HepG2 (cell line): ENCODE measurements around the gene C2CD3. TPM values are rescaled to one million over a fixed set of nuclear protein-coding genes. Genes with fewer than 3 reads are reported as not detected.

Experiments used
- ATAC-seq: fragments of 200-7000 bp; cut with Tn5 transposase; 3 replicates; pipeline ENCODE4 v1.9.1; 2020; ENCODE audit warnings: mild to moderate bottlenecking, moderate library complexity
- BruUV-seq: library from RNA; stranded (reverse); fragments of 400-500 nt; replicated peaks from 2 replicates; lab custom pipeline; 2021; lab: Mats Ljungman, UMichigan
- CTCF ChIA-PET: fragments of 300-600 bp; formaldehyde crosslinking; extraction: SDS; loops from one replicate; lab custom pipeline; 2021; ENCODE audit warnings: low total read pairs, inconsistent platforms, low intra/inter-chr PET ratio; lab: Yijun Ruan, JAX
- POLR2A ChIA-PET: fragments of 350-600 bp; sonication (Branson Sonifier 250); formaldehyde crosslinking; loops from one replicate; lab custom pipeline; 2020; ENCODE audit warnings: antibody characterized with exemption, inconsistent platforms; lab: Yijun Ruan, JAX
- DNase-seq: peaks from one replicate; pipeline ENCODE4 v3.0.0-alpha.2; 2015; ENCODE audit warnings: low spot score
- FAIRE-seq: peaks from 3 replicates; lab custom pipeline; 2011; peaks lifted over from hg19 to GRCh38; lab: Jason Lieb, UNC
- H2AFZ ChIP-seq: one replicate; pipeline ENCODE4 v1.6.1; 2011; ENCODE audit warnings: low read length, inconsistent platforms
- H3K27ac ChIP-seq: fragments of 300-600 bp; 3 replicates; pipeline ENCODE4 v1.8.0; 2011; ENCODE audit warnings: mixed run types, mild to moderate bottlenecking, mixed read lengths, low read length, inconsistent platforms; ENCODE audit not compliant: insufficient read depth; ENCODE audit errors: extremely low read length
- H3K27me3 ChIP-seq, 2 experiments: fragments of 200-600 bp in 1 of 2; 2 replicates in 1 of 2; 3 replicates in 1 of 2; pipeline versions ENCODE4 v1.6.0 to v1.8.0; 2011; ENCODE audit warnings: low read length in 2 of 2, mild to moderate bottlenecking in 2 of 2, moderate library complexity in 2 of 2, inconsistent platforms in 1 of 2; ENCODE audit not compliant: insufficient read depth in 2 of 2, control insufficient read depth in 1 of 2
- H3K36me3 ChIP-seq, 2 experiments: fragments of 200-600 bp in 1 of 2; replicated peaks in 1 of 2; 2 replicates in 1 of 2; 3 replicates in 1 of 2; pipeline versions ENCODE4 v1.5.1 to v1.8.0; 2011; ENCODE audit warnings: low read length in 2 of 2, inconsistent platforms in 1 of 2; ENCODE audit not compliant: insufficient read depth in 2 of 2, control insufficient read depth in 1 of 2
- H3K4me1 ChIP-seq: 2 replicates; pipeline ENCODE4 v1.5.1; 2012; ENCODE audit warnings: low read length, inconsistent platforms; ENCODE audit not compliant: insufficient read depth
- H3K4me2 ChIP-seq: 2 replicates; pipeline ENCODE4 v1.6.0; 2011; ENCODE audit warnings: low read depth, low read length, inconsistent platforms
- H3K4me3 ChIP-seq, 3 experiments: fragments of 200-600 bp in 1 of 3; sonication (generic), shearing (Covaris generic) in 1 of 3; replicated peaks in 1 of 3; 2 replicates each; pipeline ENCODE4 v1.5.1; 2011 to 2016; ENCODE audit warnings: low read length in 3 of 3, inconsistent platforms in 2 of 3, low read depth in 2 of 3, mild to moderate bottlenecking in 2 of 3, control low read depth in 1 of 3, mixed read lengths in 1 of 3; ENCODE audit not compliant: insufficient read depth in 1 of 3
- H3K79me2 ChIP-seq: one replicate; pipeline ENCODE4 v1.6.1; 2011; ENCODE audit warnings: low read length, inconsistent platforms; ENCODE audit not compliant: insufficient read depth
- H3K9ac ChIP-seq: 2 replicates; pipeline ENCODE4 v1.6.0; 2011; ENCODE audit warnings: mild to moderate bottlenecking, low read depth, low read length, inconsistent platforms; ENCODE audit not compliant: insufficient read depth
- H3K9me3 ChIP-seq: 2 replicates; pipeline ENCODE4 v1.5.1; 2012; ENCODE audit warnings: mild to moderate bottlenecking, low read length
- H4K20me1 ChIP-seq: 2 replicates; pipeline ENCODE4 v1.6.0; 2011; ENCODE audit warnings: inconsistent platforms, mild to moderate bottlenecking, low read length, moderate library complexity; ENCODE audit not compliant: insufficient read depth
- MXD3 ChIP-seq: IDR thresholded peaks from 2 replicates; pipeline ENCODE4 v1.6.1; 2016; ENCODE audit warnings: mild to moderate bottlenecking, missing biosample characterization, missing genetic modification reagents
- MXI1 ChIP-seq: IDR thresholded peaks from 3 replicates; pipeline ENCODE4 v1.6.1; 2012; ENCODE audit warnings: low read depth, low read length, inconsistent platforms, borderline replicate concordance
- THAP11 ChIP-seq: IDR thresholded peaks from 2 replicates; pipeline ENCODE4 v1.6.1; 2016; ENCODE audit warnings: missing biosample characterization, missing genetic modification reagents
- ZBTB49 ChIP-seq: sonication (generic); formaldehyde crosslinking; IDR thresholded peaks from 2 replicates; pipeline ENCODE4 v1.4.0; 2020; ENCODE audit warnings: missing genetic modification reagents, borderline replicate concordance
- ZNF850 ChIP-seq: sonication (generic); formaldehyde crosslinking; conservative IDR thresholded peaks from 2 replicates; pipeline ENCODE4 v1.9.0; 2021; ENCODE audit warnings: mild to moderate bottlenecking, missing genetic modification reagents
- WGBS: methylation state at CpG from one replicate; pipeline ENCODE4 v1.1.6; 2017; ENCODE audit warnings: low lambda C conversion rate; 5-methylcytosine and 5-hydroxymethylcytosine counted together
- in situ Hi-C: cut with HindIII; loops from 2 replicates; pipeline ENCODE4 v1.10.0; 2017; ENCODE audit warnings: low pct_unique_long_range_greater_than_20kb; ENCODE audit not compliant: extremely low pct_ligation_motif_present
- intact Hi-C: fragments of 100-400 bp; cut with micrococcal nuclease; formaldehyde crosslinking; loops from one replicate; pipeline ENCODE4 v1.10.0; 2022; ENCODE audit not compliant: unreplicated experiment
- polyA plus RNA-seq, 8 experiments: library from polyadenylated mRNA; depleted of rRNA in 3 of 8; stranded (reverse) in 7 of 8; unstranded in 1 of 8; fragments of >200 nt; fragmentation: Illumina TruSeq in 4 of 8; extraction: Trizol in 4 of 8; gene quantifications; 2 replicates each; pipeline versions ENCODE4 v1.2.1 to v1.2.3, GENCODE V29; 2011 to 2016; ENCODE audit warnings: low read depth in 4 of 8, missing spikeins in 1 of 8, mixed read lengths in 1 of 8; ENCODE audit not compliant: insufficient read depth in 1 of 8
- total RNA-seq, 5 experiments: library from RNA; depleted of rRNA; stranded (reverse); fragments of >200 nt; fragmentation: Illumina TruSeq; extraction: Trizol; gene quantifications; 2 replicates each; pipeline ENCODE4 v1.2.3, GENCODE V29; 2016; ENCODE audit warnings: low read depth in 1 of 5

Gene C2CD3
- total and polyA plus RNA-seq, 2 of the 13 experiments (the other 11 are each of a cell fraction or from before 2014, with no cell fraction given), result 5.5 to 6.4 TPM

GRCh38 chr11:74139151-74139918 lies 31.5 kb downstream of the C2CD3 start:
- TSS peak; percentile 97 for BruUV-seq
- ATAC-seq (no peak; the same call in 2 of the 3 replicates), DNase-seq (no peak), FAIRE-seq (no peak)
- in situ Hi-C loops, result no loop called here
- intact Hi-C loops, result no loop called here
- CTCF ChIA-PET, result no interaction called here
- 95% methylated on average over 6 of the region's 6 CpGs for WGBS
- peaks cover 0 to 9% of the 10 kb centered on the region in 2 experiments; a peak in 2 of 5 replicates for H3K36me3 ChIP-seq
- peaks cover 32% of the 10 kb centered on the region for H3K4me1 ChIP-seq
- no peak overlapping the region; a peak in 1 of 6 replicates for H3K4me3 ChIP-seq
- 0 out of 2 replicates have a peak overlapping the region, but pooled peaks have one; percentile 9 for H3K9ac ChIP-seq
- peak overlapping the region; percentile 3; the same call in 1 of the 2 replicates for H3K4me2 ChIP-seq
- POLR2A ChIA-PET, result interaction anchor here (0.7 to 1.8 kb wide), 2 partner anchors 31 to 186 kb away, joined by 3 to 4 read pairs; partner anchors contain the start of gene C2CD3
- peak overlapping the region; percentile 59 for H3K27ac ChIP-seq
- H2AFZ ChIP-seq, result no peak overlapping the region
- no peaks in the 10 kb centered on the region for H4K20me1 ChIP-seq
- H3K79me2 ChIP-seq, result no peaks in the 10 kb centered on the region
- H3K9me3 ChIP-seq, result no peaks in the 10 kb centered on the region
- no peak for TF ChIP-seq THAP11 (CRISPR knock-in tag)
- TF ChIP-seq ZBTB49 (CRISPR knock-in tag), result no peak
- TF ChIP-seq MXD3 (CRISPR knock-in tag), result no peak
- TF ChIP-seq MXI1, result no peak
- TF ChIP-seq ZNF850 (CRISPR knock-in tag), result no peak
- H3K27me3 ChIP-seq, result no peaks in the 10 kb centered on the region
